DMS79 (cell line): Measurements from ENCODE around the gene TEX50.
"Not testable (repeated sequence)": the region's sequence is repeated elsewhere in the genome, so short reads cannot be mapped to it uniquely, and the experiment has no call there.

Experiments
- DNase-seq: peaks from one replicate; lab custom pipeline; 2025; lab: John Stamatoyannopoulos, UW

TEX50 gene

DNA sequence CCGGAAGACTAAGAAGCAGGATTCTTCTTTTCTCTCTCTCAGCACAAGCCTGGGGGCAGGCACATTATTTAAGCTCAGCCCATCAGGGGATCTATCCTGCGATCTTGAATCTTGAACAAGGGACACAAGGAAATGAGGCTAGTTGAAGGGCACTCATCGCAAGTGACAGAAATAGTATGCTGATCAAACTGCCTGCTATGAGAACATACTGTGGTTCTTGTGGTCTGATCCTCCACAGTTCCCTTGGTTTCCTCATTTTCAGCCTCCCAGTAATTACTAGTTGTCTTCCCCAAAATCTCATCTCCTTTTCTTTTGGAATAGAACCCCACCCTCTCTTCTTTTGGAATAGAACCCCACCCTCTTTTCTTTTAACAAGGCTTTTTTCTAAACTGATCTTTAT lies 28.0 kb downstream of the TEX50 start:
- no peak for DNase-seq

DNA sequence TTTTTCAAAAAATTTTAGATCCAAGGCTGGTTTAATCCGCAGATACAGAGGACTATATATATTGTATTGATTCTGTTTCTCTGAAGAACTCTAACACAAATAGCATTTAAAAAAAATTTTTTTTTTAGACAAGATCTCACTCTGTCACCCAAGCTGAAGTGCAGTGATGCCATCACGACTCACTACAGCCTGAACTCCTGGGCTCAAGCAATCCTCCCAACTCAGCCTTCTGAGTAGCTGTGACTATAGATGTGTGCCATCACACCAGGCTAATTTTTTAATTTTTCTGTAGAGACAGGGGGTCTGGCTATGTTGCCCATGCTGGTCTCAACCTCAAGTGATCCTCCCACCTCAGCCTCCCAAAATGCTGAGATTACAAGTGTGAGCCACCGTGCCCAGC lies 31.5 kb downstream of the TEX50 start:
- DNase-seq = no peak

DNA sequence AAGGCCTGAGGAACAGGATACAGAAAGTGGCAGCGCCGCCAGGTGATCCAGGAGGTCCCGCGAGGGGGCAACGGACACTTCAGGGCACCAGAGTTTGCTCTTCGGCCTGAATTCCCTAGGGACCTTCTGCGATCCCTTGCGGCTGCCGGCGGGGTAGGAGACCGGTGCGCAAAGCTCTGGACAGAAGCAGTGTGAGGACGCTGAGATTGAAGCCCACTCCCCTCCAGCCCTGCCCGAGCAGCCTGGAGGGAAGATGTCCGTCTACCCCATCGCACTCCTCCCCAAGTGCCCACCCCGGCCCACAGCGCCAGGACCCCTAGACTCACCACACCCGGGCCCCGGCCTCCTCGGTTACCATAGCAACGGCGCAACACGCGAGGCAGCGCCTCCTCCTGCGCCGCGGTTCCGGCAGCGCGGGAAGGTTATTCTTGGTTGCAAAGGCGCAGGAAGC lies 34.4 kb downstream of the TEX50 start, which contains the start of gene ANKRD45:
Gene ANKRD45 (minus strand): TSS at position 361 of the 451 bp plus-strand sequence. CDS start 10,433 bp downstream, outside the sequence.
- no peak for DNase-seq

DNA sequence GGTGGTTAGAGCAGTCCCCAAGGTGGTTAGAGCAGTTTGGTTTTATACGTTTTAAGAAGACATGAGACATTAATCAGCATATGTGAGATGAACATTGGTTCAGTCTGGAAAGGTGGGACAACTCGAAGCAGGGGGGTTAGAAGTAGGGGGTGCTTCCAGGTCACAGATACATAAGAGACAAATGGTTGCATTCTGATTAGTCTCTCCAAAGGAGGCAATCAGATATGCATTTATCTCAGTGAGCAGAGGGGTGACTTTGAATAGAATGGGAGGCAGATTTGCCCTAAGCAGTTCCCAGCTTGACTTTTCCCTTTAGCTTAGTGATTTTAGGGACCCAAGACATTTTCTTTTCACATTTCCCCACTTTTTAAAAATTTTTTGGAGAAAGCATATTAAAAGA lies 39.4 kb downstream of the TEX50 start:
- not testable (repeated sequence) for DNase-seq

DNA sequence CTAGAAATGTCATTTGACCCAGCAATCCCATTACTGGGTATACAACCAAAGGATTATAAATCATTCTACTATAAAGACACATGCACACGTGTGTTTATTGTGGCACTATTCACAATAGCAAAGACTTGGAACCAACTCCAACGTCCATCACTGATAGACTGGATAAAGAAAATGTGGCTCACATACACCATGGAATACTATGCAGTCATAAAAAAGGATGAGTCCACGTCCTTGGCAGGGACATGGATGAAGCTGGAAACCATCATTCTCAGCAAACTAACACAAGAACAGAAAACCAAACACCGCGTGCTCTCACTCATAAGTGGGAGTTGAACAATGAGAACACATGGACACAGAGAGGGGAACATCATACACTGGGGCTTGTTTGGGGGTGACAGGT lies 45.0 kb downstream of the TEX50 start:
- not testable (repeated sequence) for DNase-seq

DNA sequence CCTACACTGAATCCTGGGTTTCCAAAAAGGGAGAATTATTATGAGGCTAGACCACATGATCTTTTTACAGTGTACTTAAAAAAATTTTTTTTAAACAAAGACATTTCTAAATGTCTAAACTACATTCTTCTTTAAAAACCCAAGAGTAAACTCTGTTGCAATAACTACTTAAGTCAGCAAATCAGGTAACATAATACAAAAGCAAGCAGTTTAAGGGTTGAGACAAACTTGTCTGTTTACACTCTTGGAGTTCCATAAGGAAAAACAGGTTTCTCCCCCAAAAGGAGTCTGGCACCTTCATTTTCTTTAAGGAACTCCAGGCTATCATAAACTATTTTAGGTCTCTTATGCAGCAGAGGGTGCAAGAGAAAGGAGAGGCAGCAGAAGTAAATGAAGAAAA lies 47.0 kb downstream of the TEX50 start:
- no peak for DNase-seq

DNA sequence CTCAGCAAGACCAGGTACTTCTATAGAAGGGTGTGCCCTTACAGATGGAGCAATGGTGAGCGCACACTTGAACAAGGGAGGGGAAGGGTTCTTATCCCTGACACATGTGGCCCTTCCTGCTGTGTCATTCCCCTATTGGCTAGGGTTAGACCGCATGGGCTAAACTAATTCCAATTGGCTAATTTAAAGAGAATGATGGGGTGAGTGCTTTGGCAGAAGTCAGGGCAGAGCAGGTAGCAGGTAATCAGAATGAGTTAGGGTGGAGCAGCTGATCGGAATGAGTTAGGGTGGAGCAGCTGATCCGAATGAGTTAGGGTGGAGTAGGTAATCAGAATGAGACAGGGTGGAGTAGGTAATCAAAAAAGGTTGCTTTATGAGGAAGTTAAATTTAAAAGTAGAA lies 48.7 kb downstream of the TEX50 start:
- DNase-seq = not testable (repeated sequence)

DNA sequence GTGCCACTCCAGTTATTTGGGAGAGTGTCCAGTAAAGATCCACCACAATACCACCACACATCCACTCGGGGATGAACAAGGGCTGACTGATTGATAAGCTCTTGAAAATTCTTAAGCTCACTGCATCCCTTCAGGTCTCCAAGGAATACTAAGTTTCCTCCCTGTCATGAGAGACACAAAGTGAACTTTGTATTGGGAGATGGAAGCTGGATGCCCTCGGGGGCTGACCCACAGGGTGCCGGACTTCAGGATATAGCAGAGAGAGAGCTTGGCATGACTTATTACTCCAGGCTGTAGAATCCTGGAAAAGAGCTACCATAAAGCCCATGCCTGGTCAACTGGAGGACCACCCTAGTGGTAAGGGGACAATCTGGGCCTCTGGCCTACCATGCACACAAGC lies 50.0 kb downstream of the TEX50 start:
- not testable (repeated sequence) for DNase-seq
